Measurements from ENCODE around the gene LHFPL3.

LHFPL3 gene

DNA sequence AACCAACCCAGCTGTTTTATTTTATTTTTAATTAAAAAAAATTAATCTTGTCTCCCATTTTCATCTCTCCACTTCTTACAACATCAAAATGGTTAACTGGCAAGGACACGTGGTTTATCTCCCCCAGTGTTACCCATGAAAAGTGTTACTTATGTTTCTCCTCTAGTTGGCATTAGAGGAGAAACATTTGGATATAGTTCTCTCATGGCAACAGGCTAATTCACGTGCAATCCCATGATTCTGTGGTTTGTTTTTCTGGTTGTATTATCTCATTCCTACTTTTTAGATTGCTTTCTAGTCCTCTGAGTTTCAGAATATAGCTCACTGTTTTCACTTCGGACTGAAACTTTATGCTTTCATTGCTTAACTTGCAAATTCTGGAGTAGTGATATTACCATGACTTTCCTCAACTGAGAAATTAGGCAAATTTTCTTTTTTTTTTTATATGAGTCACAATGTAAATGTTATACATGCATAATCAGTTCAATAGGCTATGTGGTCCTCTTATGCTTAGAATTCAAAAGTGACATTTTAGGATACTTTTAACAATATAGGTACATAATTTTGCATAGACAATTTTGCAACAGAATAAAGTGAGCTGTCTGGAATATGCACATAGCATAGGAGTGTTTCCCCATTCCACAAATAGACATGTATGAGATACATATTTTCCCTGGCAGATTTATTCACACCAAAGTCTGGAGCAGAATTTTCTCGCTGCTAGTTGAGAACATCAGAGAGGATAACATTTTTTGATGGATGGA is 43.0 kb downstream of the LHFPL3 start:
- H3K27ac ChIP-seq = no peak overlapping the region
- no peak for TF ChIP-seq ZFX (IDR thresholded peaks at IDR 0.05)
- TF ChIP-seq, protein P1, sequence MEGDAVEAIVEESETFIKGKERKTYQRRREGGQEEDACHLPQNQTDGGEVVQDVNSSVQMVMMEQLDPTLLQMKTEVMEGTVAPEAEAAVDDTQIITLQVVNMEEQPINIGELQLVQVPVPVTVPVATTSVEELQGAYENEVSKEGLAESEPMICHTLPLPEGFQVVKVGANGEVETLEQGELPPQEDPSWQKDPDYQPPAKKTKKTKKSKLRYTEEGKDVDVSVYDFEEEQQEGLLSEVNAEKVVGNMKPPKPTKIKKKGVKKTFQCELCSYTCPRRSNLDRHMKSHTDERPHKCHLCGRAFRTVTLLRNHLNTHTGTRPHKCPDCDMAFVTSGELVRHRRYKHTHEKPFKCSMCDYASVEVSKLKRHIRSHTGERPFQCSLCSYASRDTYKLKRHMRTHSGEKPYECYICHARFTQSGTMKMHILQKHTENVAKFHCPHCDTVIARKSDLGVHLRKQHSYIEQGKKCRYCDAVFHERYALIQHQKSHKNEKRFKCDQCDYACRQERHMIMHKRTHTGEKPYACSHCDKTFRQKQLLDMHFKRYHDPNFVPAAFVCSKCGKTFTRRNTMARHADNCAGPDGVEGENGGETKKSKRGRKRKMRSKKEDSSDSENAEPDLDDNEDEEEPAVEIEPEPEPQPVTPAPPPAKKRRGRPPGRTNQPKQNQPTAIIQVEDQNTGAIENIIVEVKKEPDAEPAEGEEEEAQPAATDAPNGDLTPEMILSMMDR (conservative IDR thresholded peaks at IDR 0.05) = no peak

GRCh38 chr7:104371980-104372357 is 43.6 kb downstream of the LHFPL3 start:
- H3K27ac ChIP-seq = no peak overlapping the region
- TF ChIP-seq ZFX (IDR thresholded peaks at IDR 0.05) = no peak
- TF ChIP-seq, protein P1 (conservative IDR thresholded peaks at IDR 0.05) = no peak

DNA sequence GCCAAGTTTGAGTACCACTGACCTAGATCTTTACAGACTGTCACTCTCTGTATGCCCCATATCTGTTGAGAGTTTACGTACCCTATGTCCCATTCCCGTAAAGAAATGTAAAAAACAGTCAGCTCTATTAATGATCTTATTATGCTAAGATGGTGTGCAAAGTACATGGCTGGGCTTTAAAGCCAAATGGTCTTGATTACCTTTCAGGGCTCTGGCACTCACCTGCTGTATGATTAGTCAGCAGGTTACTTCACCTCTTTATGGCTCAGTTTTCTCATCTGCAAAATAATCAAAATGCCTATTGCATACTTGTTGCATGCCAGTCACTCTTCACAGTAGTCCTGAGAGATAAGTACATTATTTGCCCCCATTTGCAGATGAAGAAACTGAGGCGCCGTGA is 54.2 kb downstream of the LHFPL3 start:
- no peak for TF ChIP-seq ZFX (IDR thresholded peaks at IDR 0.05)
- TF ChIP-seq, protein P1 (conservative IDR thresholded peaks at IDR 0.05) = no peak
- no peak overlapping the region for H3K27ac ChIP-seq

GRCh38 chr7:104386943-104387342 is 58.5 kb downstream of the LHFPL3 start:
- TF ChIP-seq ZFX (IDR thresholded peaks at IDR 0.05) = no peak
- TF ChIP-seq, protein P1 (conservative IDR thresholded peaks at IDR 0.05) = no peak
- H3K27ac ChIP-seq = no peak overlapping the region

- no peak for TF ChIP-seq ZFX (IDR thresholded peaks at IDR 0.05)
- TF ChIP-seq, protein P1 (conservative IDR thresholded peaks at IDR 0.05) = no peak
- no peak overlapping the region for H3K27ac ChIP-seq
These were observed 59.8 kb downstream of the LHFPL3 start for GRCh38 chr7:104388222-104388621.

- H3K27ac ChIP-seq = no peak overlapping the region
- TF ChIP-seq ZFX (IDR thresholded peaks at IDR 0.05) = no peak
- TF ChIP-seq, protein P1 (conservative IDR thresholded peaks at IDR 0.05) = no peak
These were observed 66.8 kb downstream of the LHFPL3 start for GRCh38 chr7:104395162-104395561.

DNA sequence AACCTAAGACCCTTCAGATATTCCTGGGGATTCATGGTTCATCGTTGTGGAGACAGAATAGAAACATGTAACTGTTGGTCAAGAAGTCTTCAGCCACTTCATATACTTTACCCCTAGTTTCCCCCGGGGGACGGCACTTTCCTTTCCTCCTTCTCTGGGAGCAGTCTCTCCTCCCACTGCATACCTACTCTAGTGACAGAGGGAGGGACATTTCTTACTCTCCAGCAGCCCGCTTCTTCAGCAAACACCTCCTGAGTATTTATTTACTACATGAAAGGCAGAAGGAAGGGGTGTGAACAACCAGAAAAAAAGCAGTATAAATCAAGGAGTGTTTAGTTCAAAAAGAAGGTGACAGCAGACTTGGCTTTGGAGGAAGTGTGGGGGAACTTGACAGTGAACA is 69.0 kb downstream of the LHFPL3 start:
- no peak for TF ChIP-seq ZFX (IDR thresholded peaks at IDR 0.05)
- TF ChIP-seq, protein P1 (conservative IDR thresholded peaks at IDR 0.05) = no peak
- no peak overlapping the region for H3K27ac ChIP-seq

All from C4-2B (cell line).